IMR-90 (cell line): ENCODE measurements around the gene TEX14. TPM values are rescaled to one million over a fixed set of nuclear protein-coding genes. Genes with fewer than 3 reads are reported as not detected.

Experiments used
- ATAC-seq: fragments of 200-7000 bp; cut with Tn5 transposase; 2 replicates; pipeline ENCODE4 v1.9.1; 2020; ENCODE audit warnings: low read depth, mild to moderate bottlenecking, moderate library complexity
- BruUV-seq: library from RNA; stranded (reverse); fragments of 400-500 nt; replicated peaks from 2 replicates; lab custom pipeline; 2021; lab: Mats Ljungman, UMichigan
- CTCF ChIA-PET: fragments of 300-600 bp; formaldehyde crosslinking; extraction: SDS; loops from one replicate; lab custom pipeline; 2021; ENCODE audit warnings: antibody characterized with exemption; lab: Yijun Ruan, JAX
- POLR2A ChIA-PET: fragments of 300-600 bp; sonication (Branson Sonifier 250); formaldehyde crosslinking; loops from one replicate; lab custom pipeline; 2022; ENCODE audit warnings: antibody characterized with exemption; ENCODE audit not compliant: unreplicated experiment; lab: Charles Lee
- DNase-seq: peaks from one replicate; pipeline ENCODE4 v3.0.0; 2013
- H2AFZ ChIP-seq: replicated peaks from 2 replicates; pipeline ENCODE3; 2013; ENCODE audit warnings: low read length, mild to moderate bottlenecking; ENCODE audit not compliant: poor library complexity
- H2AK5ac ChIP-seq: 2 replicates; pipeline ENCODE4 v1.6.1; 2013; ENCODE audit warnings: low read depth, low read length, inconsistent platforms
- H2AK9ac ChIP-seq: replicated peaks from 2 replicates; pipeline ENCODE3; 2013; ENCODE audit warnings: mild to moderate bottlenecking, low read depth, low read length, moderate library complexity; ENCODE audit not compliant: poor library complexity
- H2BK120ac ChIP-seq: 2 replicates; pipeline ENCODE4 v1.6.1; 2013; ENCODE audit warnings: low read depth, low read length, inconsistent platforms
- H2BK15ac ChIP-seq: 3 replicates; pipeline ENCODE4 v1.6.1; 2013; ENCODE audit warnings: low read depth, low read length, inconsistent platforms
- H2BK20ac ChIP-seq: 2 replicates; pipeline ENCODE4 v1.6.1; 2013; ENCODE audit warnings: low read depth, mild to moderate bottlenecking, inconsistent platforms, low read length, moderate library complexity
- H2BK5ac ChIP-seq: 2 replicates; pipeline ENCODE4 v1.6.1; 2013; ENCODE audit warnings: mild to moderate bottlenecking, low read depth, low read length, inconsistent platforms; ENCODE audit not compliant: poor library complexity, severe bottlenecking
- H3K14ac ChIP-seq: replicated peaks from 2 replicates; pipeline ENCODE4 v1.6.1; 2013; ENCODE audit warnings: low read depth, low read length, inconsistent platforms
- H3K18ac ChIP-seq: 2 replicates; pipeline ENCODE4 v1.6.1; 2013; ENCODE audit warnings: low read depth, low read length, control low read depth
- H3K23ac ChIP-seq: 2 replicates; pipeline ENCODE4 v1.6.1; 2013; ENCODE audit warnings: low read depth, low read length, inconsistent platforms
- H3K27ac ChIP-seq: 2 replicates; pipeline ENCODE4 v1.5.1; 2013; ENCODE audit warnings: mild to moderate bottlenecking, control low read depth, low read length; ENCODE audit not compliant: insufficient read depth
- H3K27me3 ChIP-seq: 2 replicates; pipeline ENCODE4 v1.6.1; 2013; ENCODE audit warnings: low read length; ENCODE audit not compliant: control insufficient read depth, insufficient read depth
- H3K36me3 ChIP-seq: 2 replicates; pipeline ENCODE4 v1.6.1; 2013; ENCODE audit warnings: low read length, mixed read lengths; ENCODE audit not compliant: control insufficient read depth, insufficient read depth
- H3K4ac ChIP-seq: 2 replicates; pipeline ENCODE4 v1.6.1; 2013; ENCODE audit warnings: low read depth, low read length, inconsistent platforms
- H3K4me1 ChIP-seq: 2 replicates; pipeline ENCODE4 v1.6.1; 2013; ENCODE audit warnings: low read length, mixed read lengths; ENCODE audit not compliant: control insufficient read depth, insufficient read depth
- H3K4me2 ChIP-seq: 2 replicates; pipeline ENCODE4 v1.6.1; 2013; ENCODE audit warnings: low read depth, mild to moderate bottlenecking, control low read depth, low read length, moderate library complexity
- H3K4me3 ChIP-seq: 2 replicates; pipeline ENCODE4 v1.5.1; 2013; ENCODE audit warnings: low read depth, mild to moderate bottlenecking, control low read depth, low read length, moderate library complexity; ENCODE audit not compliant: insufficient read depth
- H3K56ac ChIP-seq: 2 replicates; pipeline ENCODE4 v1.6.1; 2013; ENCODE audit warnings: low read length, inconsistent platforms; ENCODE audit not compliant: insufficient read depth; ENCODE audit errors: extremely low read depth
- H3K79me1 ChIP-seq, 2 experiments: 2 replicates each; pipeline ENCODE4 v1.6.1; 2013; ENCODE audit warnings: low read length in 2 of 2, inconsistent platforms in 1 of 2, low read depth in 1 of 2
- H3K9ac ChIP-seq: 2 replicates; pipeline ENCODE4 v1.6.1; 2013; ENCODE audit warnings: low read depth, low read length, control low read depth
- H3K9me1 ChIP-seq: 2 replicates; pipeline ENCODE4 v1.6.1; 2013; ENCODE audit warnings: low read length, inconsistent platforms; ENCODE audit not compliant: insufficient read depth
- H3K9me3 ChIP-seq: 2 replicates; pipeline ENCODE4 v1.6.1; 2013; ENCODE audit warnings: low read length; ENCODE audit not compliant: control insufficient read depth, insufficient read depth
- H4K20me1 ChIP-seq: 2 replicates; pipeline ENCODE4 v1.6.1; 2013; ENCODE audit warnings: low read length, inconsistent platforms; ENCODE audit not compliant: insufficient read depth
- H4K5ac ChIP-seq: 2 replicates; pipeline ENCODE4 v1.6.1; 2013; ENCODE audit warnings: mild to moderate bottlenecking, low read depth, low read length, control low read depth
- H4K8ac ChIP-seq, 2 experiments: 2 replicates each; pipeline ENCODE4 v1.6.1; 2013; ENCODE audit warnings: low read depth in 2 of 2, low read length in 2 of 2, control low read depth in 1 of 2, inconsistent platforms in 1 of 2
- H4K91ac ChIP-seq: 2 replicates; pipeline ENCODE4 v1.6.1; 2013; ENCODE audit warnings: low read depth, low read length, inconsistent platforms; ENCODE audit not compliant: insufficient read depth
- BHLHE40 ChIP-seq: fragments of 150-350 bp; IDR thresholded peaks from 2 replicates; pipeline ENCODE4 v1.6.1; 2016; ENCODE audit warnings: mild to moderate bottlenecking, low read depth, low read length
- CEBPB ChIP-seq: IDR thresholded peaks from 2 replicates; pipeline ENCODE4 v1.6.1; 2012; ENCODE audit warnings: low read depth, low read length, improper control_type of control experiment
- CHD1 ChIP-seq: IDR thresholded peaks from 2 replicates; pipeline ENCODE4 v1.6.1; 2012; ENCODE audit warnings: low read depth, low read length, improper control_type of control experiment
- FOS ChIP-seq: fragments of 150-350 bp; IDR thresholded peaks from 2 replicates; pipeline ENCODE4 v1.6.1; 2016; ENCODE audit warnings: low read depth, low read length
- MAFK ChIP-seq: IDR thresholded peaks from 2 replicates; pipeline ENCODE4 v1.6.1; 2012; ENCODE audit warnings: low read depth, low read length, improper control_type of control experiment
- MAZ ChIP-seq: IDR thresholded peaks from 2 replicates; pipeline ENCODE4 v1.6.1; 2012; ENCODE audit warnings: low read depth, mild to moderate bottlenecking, low read length, improper control_type of control experiment, moderate library complexity, borderline replicate concordance
- MXI1 ChIP-seq: IDR thresholded peaks from 2 replicates; pipeline ENCODE4 v1.6.1; 2012; ENCODE audit warnings: low read depth, mild to moderate bottlenecking, low read length, moderate library complexity, borderline replicate concordance
- NFE2L2 ChIP-seq: fragments of 150-350 bp; IDR thresholded peaks from 2 replicates; pipeline ENCODE4 v1.6.1; 2016; ENCODE audit warnings: low read depth, mild to moderate bottlenecking, low read length
- POLR2A ChIP-seq: IDR thresholded peaks from 2 replicates; pipeline ENCODE4 v1.6.1; 2012; ENCODE audit warnings: mild to moderate bottlenecking, low read depth, low read length
- RAD21 ChIP-seq: IDR thresholded peaks from 2 replicates; pipeline ENCODE4 v1.6.1; 2012; ENCODE audit warnings: low read length, improper control_type of control experiment
- RCOR1 ChIP-seq: IDR thresholded peaks from 2 replicates; pipeline ENCODE4 v1.6.1; 2012; ENCODE audit warnings: mild to moderate bottlenecking, low read length, improper control_type of control experiment; ENCODE audit not compliant: insufficient replicate concordance
- RFX5 ChIP-seq: IDR thresholded peaks from 2 replicates; pipeline ENCODE4 v1.8.0; 2012; ENCODE audit warnings: low read depth, mild to moderate bottlenecking, low read length, moderate library complexity
- SMC3 ChIP-seq: fragments of 150-350 bp; IDR thresholded peaks from 2 replicates; pipeline ENCODE4 v1.6.1; 2016; ENCODE audit warnings: low read depth, mild to moderate bottlenecking, antibody characterized with exemption, low read length, moderate library complexity
- WGBS, 2 experiments: methylation state at CpG; one replicate each; pipeline versions ENCODE4 v1.1.5 to v1.1.7; 2013; ENCODE audit warnings: missing lambda C conversion rate in 2 of 2; ENCODE audit not compliant: insufficient read length in 1 of 2; ENCODE audit errors: extremely low coverage in 2 of 2; 5-methylcytosine and 5-hydroxymethylcytosine counted together
- dilution Hi-C: fragments of 300-500 bp; cut with HindIII; formaldehyde crosslinking; loops from one replicate; pipeline ENCODE4 v1.14.3; 2018; ENCODE audit warnings: low sequenced_read_pairs; ENCODE audit not compliant: unreplicated experiment
- in situ Hi-C: fragments of 300-500 bp; cut with MboI; formaldehyde crosslinking; loops from 3 replicates; pipeline ENCODE4 v1.14.3; 2019; ENCODE audit warnings: low sequenced_read_pairs, inconsistent platforms, mixed read lengths
- intact Hi-C: fragments of 100-400 bp; cut with micrococcal nuclease; formaldehyde crosslinking; loops from 2 replicates; pipeline ENCODE4 v1.10.0; 2022
- polyA plus RNA-seq, 3 experiments: library from polyadenylated mRNA; depleted of rRNA; stranded (reverse); fragments of >200 nt; gene quantifications; 2 replicates each; pipeline ENCODE4 v1.2.3, GENCODE V29; 2012; ENCODE audit warnings: low replicate concordance in 1 of 3
- total RNA-seq: library from RNA; depleted of rRNA; stranded (reverse); fragments of >200 nt; gene quantifications from 2 replicates; pipeline ENCODE4 v1.2.3, GENCODE V29; 2012
- TF ChIP-seq, protein P1 (sequence below): conservative IDR thresholded peaks from 2 replicates; pipeline ENCODE4 v1.5.1; 2012; ENCODE audit warnings: mild to moderate bottlenecking, low read depth, low read length, improper control_type of control experiment
- TF ChIP-seq, protein P2 (sequence below): fragments of 150-350 bp; IDR thresholded peaks from 2 replicates; pipeline ENCODE4 v1.6.1; 2016; ENCODE audit warnings: low read depth, mild to moderate bottlenecking, low read length, moderate library complexity, borderline replicate concordance
- TF ChIP-seq, protein P3 (sequence below): fragments of 150-350 bp; IDR thresholded peaks from 2 replicates; pipeline ENCODE4 v1.6.1; 2017; ENCODE audit warnings: mild to moderate bottlenecking, antibody characterized with exemption, low read length, low read depth

The TEX14 gene
- total and polyA plus RNA-seq, 2 of the 4 experiments (the other 2 are of a cell fraction) = not detected

DNA sequence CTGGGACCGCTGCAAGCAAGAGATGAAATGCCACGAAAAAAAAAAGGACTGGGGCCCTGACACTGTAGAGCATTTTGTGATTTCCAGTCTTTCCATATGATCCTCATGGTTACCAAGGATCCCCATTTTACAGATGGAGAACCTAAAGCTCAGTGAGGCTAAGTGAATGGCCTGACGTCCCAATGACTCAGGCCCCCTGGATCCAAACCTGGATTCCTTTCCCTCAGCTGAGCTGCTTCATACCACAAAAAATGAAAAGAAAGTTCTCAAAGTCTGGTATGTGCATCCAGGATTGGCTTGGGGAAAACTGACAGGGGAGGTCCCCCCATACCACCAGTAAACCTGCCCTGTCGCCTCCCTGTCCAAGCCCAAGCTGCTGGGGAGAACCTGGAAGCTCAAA lies 80.5 kb downstream of the TEX14 start:
- H3K56ac ChIP-seq = no peak overlapping the region
- in situ Hi-C loops (no loop called here), intact Hi-C loops (no loop called here), dilution Hi-C loops (no loop called here)
- no peak overlapping the region for H2BK5ac ChIP-seq
- DNase-seq = no peak
- no peak overlapping the region for H4K5ac ChIP-seq
- no peak overlapping the region for H2BK20ac ChIP-seq
- ChIA-PET CTCF (interaction anchor here (0.6 kb wide), 1 partner anchor 19 kb away, joined by 4 read pairs; no protein-coding TSS in a partner anchor), POLR2A (no interaction called here)
- no peak overlapping the region for H2BK15ac ChIP-seq
- WGBS, 2 experiments = no CpG with 5 or more reads among the region's 4 CpGs
- no peak overlapping the region for H2AK9ac ChIP-seq
- H2AFZ ChIP-seq = no peak overlapping the region
- no peaks in the 10 kb centered on the region for H3K4me1 ChIP-seq
- no peak overlapping the region for H4K8ac ChIP-seq
- BruUV-seq = no TSS peak
- H3K9me3 ChIP-seq = no peaks in the 10 kb centered on the region
- no peak overlapping the region for H3K23ac ChIP-seq
- no peaks in the 10 kb centered on the region for H3K36me3 ChIP-seq
- H3K9me1 ChIP-seq = no peaks in the 10 kb centered on the region
- peaks cover 7% of the 10 kb centered on the region; the same call in 1 of the 2 replicates for H3K27me3 ChIP-seq
- no peak for ATAC-seq
- H3K4ac ChIP-seq = no peak overlapping the region
- no peak overlapping the region for H3K14ac ChIP-seq
- H4K20me1 ChIP-seq = no peaks in the 10 kb centered on the region
- no peak overlapping the region for H2BK120ac ChIP-seq
- H3K27ac ChIP-seq = no peak overlapping the region
- no peak overlapping the region for H4K91ac ChIP-seq
- no peak overlapping the region for H3K4me2 ChIP-seq
- no peak overlapping the region for H3K9ac ChIP-seq
- no peaks in the 10 kb centered on the region for H3K79me1 ChIP-seq
- H3K18ac ChIP-seq = no peak overlapping the region
- H2AK5ac ChIP-seq = no peak overlapping the region
- H3K4me3 ChIP-seq = no peak overlapping the region
- TF ChIP-seq, protein P1, sequence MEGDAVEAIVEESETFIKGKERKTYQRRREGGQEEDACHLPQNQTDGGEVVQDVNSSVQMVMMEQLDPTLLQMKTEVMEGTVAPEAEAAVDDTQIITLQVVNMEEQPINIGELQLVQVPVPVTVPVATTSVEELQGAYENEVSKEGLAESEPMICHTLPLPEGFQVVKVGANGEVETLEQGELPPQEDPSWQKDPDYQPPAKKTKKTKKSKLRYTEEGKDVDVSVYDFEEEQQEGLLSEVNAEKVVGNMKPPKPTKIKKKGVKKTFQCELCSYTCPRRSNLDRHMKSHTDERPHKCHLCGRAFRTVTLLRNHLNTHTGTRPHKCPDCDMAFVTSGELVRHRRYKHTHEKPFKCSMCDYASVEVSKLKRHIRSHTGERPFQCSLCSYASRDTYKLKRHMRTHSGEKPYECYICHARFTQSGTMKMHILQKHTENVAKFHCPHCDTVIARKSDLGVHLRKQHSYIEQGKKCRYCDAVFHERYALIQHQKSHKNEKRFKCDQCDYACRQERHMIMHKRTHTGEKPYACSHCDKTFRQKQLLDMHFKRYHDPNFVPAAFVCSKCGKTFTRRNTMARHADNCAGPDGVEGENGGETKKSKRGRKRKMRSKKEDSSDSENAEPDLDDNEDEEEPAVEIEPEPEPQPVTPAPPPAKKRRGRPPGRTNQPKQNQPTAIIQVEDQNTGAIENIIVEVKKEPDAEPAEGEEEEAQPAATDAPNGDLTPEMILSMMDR = no peak
- TF ChIP-seq RFX5 (no peak), RCOR1 (no peak), MAZ (no peak), NFE2L2 (no peak), BHLHE40 (no peak), POLR2A (no peak), CEBPB (no peak), MAFK (no peak), MXI1 (no peak), FOS (no peak), SMC3 (no peak), RAD21 (no peak), CHD1 (no peak)
- TF ChIP-seq, protein P2, sequence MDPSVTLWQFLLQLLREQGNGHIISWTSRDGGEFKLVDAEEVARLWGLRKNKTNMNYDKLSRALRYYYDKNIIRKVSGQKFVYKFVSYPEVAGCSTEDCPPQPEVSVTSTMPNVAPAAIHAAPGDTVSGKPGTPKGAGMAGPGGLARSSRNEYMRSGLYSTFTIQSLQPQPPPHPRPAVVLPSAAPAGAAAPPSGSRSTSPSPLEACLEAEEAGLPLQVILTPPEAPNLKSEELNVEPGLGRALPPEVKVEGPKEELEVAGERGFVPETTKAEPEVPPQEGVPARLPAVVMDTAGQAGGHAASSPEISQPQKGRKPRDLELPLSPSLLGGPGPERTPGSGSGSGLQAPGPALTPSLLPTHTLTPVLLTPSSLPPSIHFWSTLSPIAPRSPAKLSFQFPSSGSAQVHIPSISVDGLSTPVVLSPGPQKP = no peak
- TF ChIP-seq, protein P3, sequence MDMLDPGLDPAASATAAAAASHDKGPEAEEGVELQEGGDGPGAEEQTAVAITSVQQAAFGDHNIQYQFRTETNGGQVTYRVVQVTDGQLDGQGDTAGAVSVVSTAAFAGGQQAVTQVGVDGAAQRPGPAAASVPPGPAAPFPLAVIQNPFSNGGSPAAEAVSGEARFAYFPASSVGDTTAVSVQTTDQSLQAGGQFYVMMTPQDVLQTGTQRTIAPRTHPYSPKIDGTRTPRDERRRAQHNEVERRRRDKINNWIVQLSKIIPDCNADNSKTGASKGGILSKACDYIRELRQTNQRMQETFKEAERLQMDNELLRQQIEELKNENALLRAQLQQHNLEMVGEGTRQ = no peak
